ENCODE data around the gene KLHDC2.
"Not testable (repeated sequence)": the region's sequence is repeated elsewhere in the genome, so short reads cannot be mapped to it uniquely, and the experiment has no call there.

Gene KLHDC2

GRCh38 chr14:49774106-49774505 lies 6.2 kb downstream of the KLHDC2 start:
- Histone ChIP-seq H4K8ac (ENCODE audit: low read length) (no peak overlapping the region), H3K9me3 (ENCODE audit: control insufficient read depth, low read length) (no peaks in the 10 kb centered on the region), H2AK5ac (ENCODE audit: low read length, severe bottlenecking) (no peak overlapping the region), H2BK12ac (ENCODE audit: low read length in 2 of 2) (no peak overlapping the region), H2AFZ (ENCODE audit: low read depth, low read length) (no peak overlapping the region), H3K4me3 (ENCODE audit: insufficient read depth in 1 of 2, low read depth in 1 of 2, low read length in 2 of 2) (no peak overlapping the region), H3K4me1 (ENCODE audit: control insufficient read depth, insufficient read depth, low read depth, low read length) (peaks cover 14% of the 10 kb centered on the region), H3K4me2 (ENCODE audit: low read length, poor library complexity, severe bottlenecking) (no peak overlapping the region), H3K4ac (ENCODE audit: low read depth in 1 of 2, low read length in 2 of 2) (no peak overlapping the region), H3K9ac (ENCODE audit: low read length) (no peak overlapping the region), H3K36me3 (ENCODE audit: control insufficient read depth in 1 of 2, insufficient read depth in 2 of 2, low read depth in 1 of 2, low read length in 2 of 2) (peaks cover 6 to 67% of the 10 kb centered on the region in 2 experiments), H3K14ac (ENCODE audit: low read length in 2 of 2) (no peak overlapping the region), H2BK5ac (ENCODE audit: low read depth, low read length, poor library complexity, severe bottlenecking) (no peak overlapping the region), H3K23ac (ENCODE audit: low read length in 2 of 2) (no peak overlapping the region), H2BK15ac (ENCODE audit: low read depth, poor library complexity, severe bottlenecking) (no peak overlapping the region), H3K79me1 (replicated peaks; ENCODE audit: low read length, poor library complexity, severe bottlenecking) (peaks cover 6% of the 10 kb centered on the region), H3K27me3 (ENCODE audit: control insufficient read depth in 1 of 2, insufficient read depth in 1 of 2, low read length in 2 of 2) (no peaks in the 10 kb centered on the region), H3K18ac (ENCODE audit: low read depth in 1 of 2, low read length in 2 of 2) (no peak overlapping the region), H4K91ac (ENCODE audit: low read length) (no peak overlapping the region), H3K27ac (ENCODE audit: low read length, poor library complexity, severe bottlenecking) (no peak overlapping the region), H2BK120ac (ENCODE audit: low read depth, low read length) (no peak overlapping the region)
- WGBS = no CpG with 5 or more reads among the region's 1 CpG
- no peak for DNase-seq

- Histone ChIP-seq H2BK15ac (ENCODE audit: low read depth, poor library complexity, severe bottlenecking) (no peak overlapping the region), H4K91ac (ENCODE audit: low read length) (no peak overlapping the region), H3K23ac (ENCODE audit: low read length in 2 of 2) (no peak overlapping the region), H3K79me1 (replicated peaks; ENCODE audit: low read length, poor library complexity, severe bottlenecking) (peaks cover 2% of the 10 kb centered on the region), H2AK5ac (ENCODE audit: low read length, severe bottlenecking) (no peak overlapping the region), H3K4me1 (ENCODE audit: control insufficient read depth, insufficient read depth, low read depth, low read length) (no peaks in the 10 kb centered on the region), H3K27me3 (ENCODE audit: control insufficient read depth in 1 of 2, insufficient read depth in 1 of 2, low read length in 2 of 2) (no peaks in the 10 kb centered on the region), H2AFZ (ENCODE audit: low read depth, low read length) (no peak overlapping the region), H3K4me2 (ENCODE audit: low read length, poor library complexity, severe bottlenecking) (no peak overlapping the region), H3K4ac (ENCODE audit: low read depth in 1 of 2, low read length in 2 of 2) (no peak overlapping the region), H4K8ac (ENCODE audit: low read length) (no peak overlapping the region), H3K4me3 (ENCODE audit: insufficient read depth in 1 of 2, low read depth in 1 of 2, low read length in 2 of 2) (no peak overlapping the region), H2BK12ac (ENCODE audit: low read length in 2 of 2) (no peak overlapping the region), H3K36me3 (ENCODE audit: control insufficient read depth in 1 of 2, insufficient read depth in 2 of 2, low read depth in 1 of 2, low read length in 2 of 2) (peaks cover 16 to 94% of the 10 kb centered on the region in 2 experiments), H3K18ac (ENCODE audit: low read depth in 1 of 2, low read length in 2 of 2) (no peak overlapping the region), H3K14ac (ENCODE audit: low read length in 2 of 2) (no peak overlapping the region), H2BK5ac (ENCODE audit: low read depth, low read length, poor library complexity, severe bottlenecking) (no peak overlapping the region), H3K9ac (ENCODE audit: low read length) (no peak overlapping the region), H2BK120ac (ENCODE audit: low read depth, low read length) (no peak overlapping the region), H3K27ac (ENCODE audit: low read length, poor library complexity, severe bottlenecking) (no peak overlapping the region), H3K9me3 (ENCODE audit: control insufficient read depth, low read length) (no peaks in the 10 kb centered on the region)
- no peak for DNase-seq
- 100% methylated on average over 2 of the region's 2 CpGs for WGBS
Observed at GRCh38 chr14:49778421-49778820, 10.5 kb downstream of the KLHDC2 start.

GRCh38 chr14:49781040-49781439 lies 13.1 kb downstream of the KLHDC2 start:
- not testable (repeated sequence) for H3K4me1 ChIP-seq (ENCODE audit: control insufficient read depth, insufficient read depth, low read depth, low read length); H2AK5ac ChIP-seq (ENCODE audit: low read length, severe bottlenecking); H4K8ac ChIP-seq (ENCODE audit: low read length); H3K27me3 ChIP-seq (ENCODE audit: control insufficient read depth in 1 of 2, insufficient read depth in 1 of 2, low read length in 2 of 2); H3K9me3 ChIP-seq (ENCODE audit: control insufficient read depth, low read length); H2AFZ ChIP-seq (ENCODE audit: low read depth, low read length); H3K9ac ChIP-seq (ENCODE audit: low read length); H3K23ac ChIP-seq (ENCODE audit: low read length in 2 of 2); H2BK12ac ChIP-seq (ENCODE audit: low read length in 2 of 2); H2BK120ac ChIP-seq (ENCODE audit: low read depth, low read length); H3K4me2 ChIP-seq (ENCODE audit: low read length, poor library complexity, severe bottlenecking); H2BK5ac ChIP-seq (ENCODE audit: low read depth, low read length, poor library complexity, severe bottlenecking); H3K79me1 ChIP-seq (replicated peaks; ENCODE audit: low read length, poor library complexity, severe bottlenecking); H3K14ac ChIP-seq (ENCODE audit: low read length in 2 of 2); DNase-seq; H3K4ac ChIP-seq (ENCODE audit: low read depth in 1 of 2, low read length in 2 of 2); H4K91ac ChIP-seq (ENCODE audit: low read length); H2BK15ac ChIP-seq (ENCODE audit: low read depth, poor library complexity, severe bottlenecking); H3K27ac ChIP-seq (ENCODE audit: low read length, poor library complexity, severe bottlenecking); H3K4me3 ChIP-seq (ENCODE audit: insufficient read depth in 1 of 2, low read depth in 1 of 2, low read length in 2 of 2); H3K18ac ChIP-seq (ENCODE audit: low read depth in 1 of 2, low read length in 2 of 2)
- WGBS = 97% methylated on average over 7 of the region's 7 CpGs
- H3K36me3 ChIP-seq (ENCODE audit: control insufficient read depth in 1 of 2, insufficient read depth in 2 of 2, low read depth in 1 of 2, low read length in 2 of 2) = peaks cover 19 to 98% of the 10 kb centered on the region in 2 experiments

GRCh38 chr14:49783394-49784014 lies 15.6 kb downstream of the KLHDC2 start:
- Histone ChIP-seq H3K18ac (ENCODE audit: low read depth in 1 of 2, low read length in 2 of 2) (no peak overlapping the region), H3K9ac (ENCODE audit: low read length) (no peak overlapping the region), H2BK12ac (ENCODE audit: low read length in 2 of 2) (no peak overlapping the region), H3K27me3 (ENCODE audit: control insufficient read depth in 1 of 2, insufficient read depth in 1 of 2, low read length in 2 of 2) (no peaks in the 10 kb centered on the region), H3K4me3 (ENCODE audit: insufficient read depth in 1 of 2, low read depth in 1 of 2, low read length in 2 of 2) (no peak overlapping the region), H3K9me3 (ENCODE audit: control insufficient read depth, low read length) (no peaks in the 10 kb centered on the region), H2BK5ac (ENCODE audit: low read depth, low read length, poor library complexity, severe bottlenecking) (no peak overlapping the region), H2BK15ac (ENCODE audit: low read depth, poor library complexity, severe bottlenecking) (no peak overlapping the region), H3K4me2 (ENCODE audit: low read length, poor library complexity, severe bottlenecking) (no peak overlapping the region), H4K91ac (ENCODE audit: low read length) (no peak overlapping the region), H3K79me1 (replicated peaks; ENCODE audit: low read length, poor library complexity, severe bottlenecking) (peaks cover 5% of the 10 kb centered on the region), H3K27ac (ENCODE audit: low read length, poor library complexity, severe bottlenecking) (no peak overlapping the region), H3K4ac (ENCODE audit: low read depth in 1 of 2, low read length in 2 of 2) (no peak overlapping the region), H3K14ac (ENCODE audit: low read length in 2 of 2) (no peak overlapping the region), H3K4me1 (ENCODE audit: control insufficient read depth, insufficient read depth, low read depth, low read length) (no peaks in the 10 kb centered on the region), H2BK120ac (ENCODE audit: low read depth, low read length) (no peak overlapping the region), H3K36me3 (ENCODE audit: control insufficient read depth in 1 of 2, insufficient read depth in 2 of 2, low read depth in 1 of 2, low read length in 2 of 2) (peaks cover 25 to 97% of the 10 kb centered on the region in 2 experiments), H2AFZ (ENCODE audit: low read depth, low read length) (no peak overlapping the region), H3K23ac (ENCODE audit: low read length in 2 of 2) (no peak overlapping the region), H4K8ac (ENCODE audit: low read length) (no peak overlapping the region), H2AK5ac (ENCODE audit: low read length, severe bottlenecking) (no peak overlapping the region)
- no peak for DNase-seq
- WGBS = 99% methylated on average over 3 of the region's 3 CpGs

Measured in mesenchymal stem cell (in vitro differentiated cells and primary cell).